Measurements from ENCODE around the gene DACH1. TPM values are rescaled to one million over a fixed set of nuclear protein-coding genes. Genes with fewer than 3 reads are reported as not detected.

The DACH1 gene
- total and polyA plus RNA-seq, 9 of the 15 experiments (the other 6 are each of a cell fraction or from before 2014, with no cell fraction given) = 0.04 to 0.07 (median 0.04) TPM; not detected in 2

DNA sequence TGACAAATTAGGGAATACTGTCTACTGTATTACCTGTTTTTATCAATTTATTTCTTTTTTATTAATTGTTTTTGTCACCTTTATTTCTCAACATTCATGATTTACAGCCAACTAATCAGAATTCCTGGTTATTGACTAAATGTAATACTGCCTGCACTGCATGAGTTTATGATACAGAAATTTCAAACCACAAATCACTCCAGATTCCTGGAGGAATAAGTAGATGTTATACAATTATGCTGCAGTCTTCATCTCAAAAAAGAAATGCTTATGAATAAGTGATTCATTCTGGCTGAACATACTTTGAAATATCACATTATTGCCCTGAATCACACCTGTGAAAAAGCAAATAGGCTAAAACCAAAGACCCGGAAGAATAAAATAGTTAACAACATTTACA lies 249.7 kb downstream of the DACH1 start (continued):
- TF ChIP-seq ETV6 (IDR thresholded peaks at IDR 0.05; ENCODE audit: borderline replicate concordance in 1 of 2, low read depth in 2 of 2, low read length in 1 of 2) (no peak), ETV6 (CRISPR knock-in tag; IDR thresholded peaks at IDR 0.05; ENCODE audit: borderline replicate concordance) (no peak), PTBP1 (IDR thresholded peaks at IDR 0.05; ENCODE audit: low read depth, low read length) (no peak), ZNF124 (CRISPR knock-in tag; IDR thresholded peaks at IDR 0.05) (no peak)

DNA sequence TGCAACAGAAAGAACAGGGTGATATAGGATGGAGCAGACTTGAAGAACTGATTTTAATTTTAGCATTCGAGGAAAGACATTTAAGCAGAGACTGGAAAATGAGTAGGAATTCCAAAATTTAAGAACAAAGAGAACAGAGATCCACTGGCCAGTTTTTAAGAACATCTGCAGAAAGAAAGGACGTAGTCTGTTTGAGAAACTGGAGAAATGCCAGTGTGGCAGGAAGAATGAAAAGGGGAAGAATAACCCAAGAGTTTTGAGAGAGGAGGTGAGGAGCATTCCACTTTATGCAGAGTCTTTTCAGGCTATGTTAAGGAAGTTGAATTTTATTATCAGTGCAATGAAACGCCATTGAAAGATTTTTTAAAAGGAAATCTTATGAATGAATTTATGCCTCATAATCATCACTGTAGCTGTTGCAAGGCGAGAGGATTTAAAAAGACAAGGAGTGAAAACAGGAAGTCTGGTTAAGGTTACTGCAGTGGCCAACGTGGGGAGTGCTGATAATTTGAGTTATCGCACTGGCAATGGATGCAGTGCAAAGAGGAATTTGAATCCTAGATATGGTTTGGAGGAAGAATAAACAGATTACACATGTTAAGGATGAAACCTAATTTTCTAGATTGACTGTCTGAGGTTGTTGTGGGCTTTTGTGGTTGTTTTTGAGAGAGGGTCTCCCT lies 253.8 kb downstream of the DACH1 start:
- H3K4me3 ChIP-seq = no peak overlapping the region
- no peaks in the 10 kb centered on the region for H3K27me3 ChIP-seq (ENCODE audit: control insufficient read depth in 2 of 2, insufficient read depth in 2 of 2, low read length in 2 of 2)
- H3K9me1 ChIP-seq (ENCODE audit: control insufficient read depth, insufficient read depth, low read length) = no peaks in the 10 kb centered on the region
- no peaks in the 10 kb centered on the region for H3K36me3 ChIP-seq (ENCODE audit: control insufficient read depth, insufficient read depth, low read length)
- intact Hi-C loops (cut with micrococcal nuclease) (no loop called here), in situ Hi-C loops (cut with MboI) (no loop called here)
- H2AFZ ChIP-seq (ENCODE audit: low read depth, low read length) = no peak overlapping the region
- ChIA-PET POLR2A (no interaction called here), CTCF (ENCODE audit: low intra/inter-chr PET ratio) (no interaction called here)
- no peak overlapping the region for H3K27ac ChIP-seq (ENCODE audit: extremely low read depth, low read depth, low read length)
- WGBS (ENCODE audit: insufficient coverage, low coverage, missing lambda C conversion rate) = 1% methylated on average over 5 of the region's 6 CpGs
- FAIRE-seq (no peak), DNase-seq (ENCODE audit: extremely low read depth in 1 of 4, low spot score in 3 of 4) (no peak), ATAC-seq (no peak)
- no peak overlapping the region for H3K9ac ChIP-seq (ENCODE audit: insufficient read depth in 1 of 2, low read depth in 2 of 2, low read length in 2 of 2)
- no peaks in the 10 kb centered on the region for H3K79me2 ChIP-seq (ENCODE audit: control insufficient read depth, insufficient read depth, low read length)
- H3K4me1 ChIP-seq (replicated peaks in 1 of 2; ENCODE audit: control insufficient read depth in 2 of 2, insufficient read depth in 2 of 2, low read length in 2 of 2) = no peaks in the 10 kb centered on the region
- H4K20me1 ChIP-seq (replicated peaks; ENCODE audit: control insufficient read depth, insufficient read depth, low read length) = no peaks in the 10 kb centered on the region
- no TSS peak for BruUV-seq (replicated peaks)
- no peak overlapping the region for H3K4me2 ChIP-seq (ENCODE audit: insufficient read depth, low read length)
- no peaks in the 10 kb centered on the region for H3K9me3 ChIP-seq (replicated peaks; ENCODE audit: control insufficient read depth, insufficient read depth, low read depth, low read length)
- no peak for TF ChIP-seq ARID1B (IDR thresholded peaks at IDR 0.05)
- no peak for TF ChIP-seq FOSL1 (tag; conservative IDR thresholded peaks at IDR 0.05)
- TF ChIP-seq, protein P1, sequence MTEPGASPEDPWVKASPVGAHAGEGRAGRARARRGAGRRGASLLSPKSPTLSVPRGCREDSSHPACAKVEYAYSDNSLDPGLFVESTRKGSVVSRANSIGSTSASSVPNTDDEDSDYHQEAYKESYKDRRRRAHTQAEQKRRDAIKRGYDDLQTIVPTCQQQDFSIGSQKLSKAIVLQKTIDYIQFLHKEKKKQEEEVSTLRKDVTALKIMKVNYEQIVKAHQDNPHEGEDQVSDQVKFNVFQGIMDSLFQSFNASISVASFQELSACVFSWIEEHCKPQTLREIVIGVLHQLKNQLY (CRISPR knock-in tag; conservative IDR thresholded peaks at IDR 0.05) = no peak
- no peak for TF ChIP-seq ZNF561 (CRISPR knock-in tag; conservative IDR thresholded peaks at IDR 0.05)
- TF ChIP-seq, protein P2, sequence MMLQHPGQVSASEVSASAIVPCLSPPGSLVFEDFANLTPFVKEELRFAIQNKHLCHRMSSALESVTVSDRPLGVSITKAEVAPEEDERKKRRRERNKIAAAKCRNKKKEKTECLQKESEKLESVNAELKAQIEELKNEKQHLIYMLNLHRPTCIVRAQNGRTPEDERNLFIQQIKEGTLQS (IDR thresholded peaks at IDR 0.05) = no peak
- TF ChIP-seq, protein P2 (CRISPR knock-in tag; conservative IDR thresholded peaks at IDR 0.05) = no peak
- TF ChIP-seq, protein P3, sequence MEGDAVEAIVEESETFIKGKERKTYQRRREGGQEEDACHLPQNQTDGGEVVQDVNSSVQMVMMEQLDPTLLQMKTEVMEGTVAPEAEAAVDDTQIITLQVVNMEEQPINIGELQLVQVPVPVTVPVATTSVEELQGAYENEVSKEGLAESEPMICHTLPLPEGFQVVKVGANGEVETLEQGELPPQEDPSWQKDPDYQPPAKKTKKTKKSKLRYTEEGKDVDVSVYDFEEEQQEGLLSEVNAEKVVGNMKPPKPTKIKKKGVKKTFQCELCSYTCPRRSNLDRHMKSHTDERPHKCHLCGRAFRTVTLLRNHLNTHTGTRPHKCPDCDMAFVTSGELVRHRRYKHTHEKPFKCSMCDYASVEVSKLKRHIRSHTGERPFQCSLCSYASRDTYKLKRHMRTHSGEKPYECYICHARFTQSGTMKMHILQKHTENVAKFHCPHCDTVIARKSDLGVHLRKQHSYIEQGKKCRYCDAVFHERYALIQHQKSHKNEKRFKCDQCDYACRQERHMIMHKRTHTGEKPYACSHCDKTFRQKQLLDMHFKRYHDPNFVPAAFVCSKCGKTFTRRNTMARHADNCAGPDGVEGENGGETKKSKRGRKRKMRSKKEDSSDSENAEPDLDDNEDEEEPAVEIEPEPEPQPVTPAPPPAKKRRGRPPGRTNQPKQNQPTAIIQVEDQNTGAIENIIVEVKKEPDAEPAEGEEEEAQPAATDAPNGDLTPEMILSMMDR (IDR thresholded peaks at IDR 0.05 in 2 of 3, conservative IDR thresholded peaks at IDR 0.05 in 1 of 3; ENCODE audit: insufficient read depth in 2 of 3, low read depth in 1 of 3, low read length in 3 of 3) = no peak
- no peak for TF ChIP-seq KHSRP (IDR thresholded peaks at IDR 0.05)
- TF ChIP-seq, protein P4, sequence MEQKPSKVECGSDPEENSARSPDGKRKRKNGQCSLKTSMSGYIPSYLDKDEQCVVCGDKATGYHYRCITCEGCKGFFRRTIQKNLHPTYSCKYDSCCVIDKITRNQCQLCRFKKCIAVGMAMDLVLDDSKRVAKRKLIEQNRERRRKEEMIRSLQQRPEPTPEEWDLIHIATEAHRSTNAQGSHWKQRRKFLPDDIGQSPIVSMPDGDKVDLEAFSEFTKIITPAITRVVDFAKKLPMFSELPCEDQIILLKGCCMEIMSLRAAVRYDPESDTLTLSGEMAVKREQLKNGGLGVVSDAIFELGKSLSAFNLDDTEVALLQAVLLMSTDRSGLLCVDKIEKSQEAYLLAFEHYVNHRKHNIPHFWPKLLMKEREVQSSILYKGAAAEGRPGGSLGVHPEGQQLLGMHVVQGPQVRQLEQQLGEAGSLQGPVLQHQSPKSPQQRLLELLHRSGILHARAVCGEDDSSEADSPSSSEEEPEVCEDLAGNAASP (IDR thresholded peaks at IDR 0.05) = no peak
- TF ChIP-seq ZNF699 (CRISPR knock-in tag; IDR thresholded peaks at IDR 0.05; ENCODE audit: insufficient replicate concordance) = no peak
- no peak for TF ChIP-seq BCOR (IDR thresholded peaks at IDR 0.05)
- no peak for TF ChIP-seq EZH2 (IDR thresholded peaks at IDR 0.05; ENCODE audit: borderline replicate concordance, low read depth, low read length)
- TF ChIP-seq GATA2 (CRISPR knock-in tag; IDR thresholded peaks at IDR 0.05) = no peak

All from K562 (cell line).